NCI-H146 treated with DMSO at 0.1 percent for 48 hours (cell line): ENCODE data around the gene THEMIS.
"Not testable (repeated sequence)": the region's sequence is repeated elsewhere in the genome, so short reads cannot be mapped to it uniquely, and the experiment has no call there.

Source experiments
- DNase-seq: peaks from one replicate; lab custom pipeline; 2025; ENCODE audit not compliant: unreplicated experiment; lab: John Stamatoyannopoulos, UW

Gene THEMIS

GRCh38 chr6:127812985-127813698 is 87.7 kb downstream of the THEMIS start:
- no peak for DNase-seq

DNA sequence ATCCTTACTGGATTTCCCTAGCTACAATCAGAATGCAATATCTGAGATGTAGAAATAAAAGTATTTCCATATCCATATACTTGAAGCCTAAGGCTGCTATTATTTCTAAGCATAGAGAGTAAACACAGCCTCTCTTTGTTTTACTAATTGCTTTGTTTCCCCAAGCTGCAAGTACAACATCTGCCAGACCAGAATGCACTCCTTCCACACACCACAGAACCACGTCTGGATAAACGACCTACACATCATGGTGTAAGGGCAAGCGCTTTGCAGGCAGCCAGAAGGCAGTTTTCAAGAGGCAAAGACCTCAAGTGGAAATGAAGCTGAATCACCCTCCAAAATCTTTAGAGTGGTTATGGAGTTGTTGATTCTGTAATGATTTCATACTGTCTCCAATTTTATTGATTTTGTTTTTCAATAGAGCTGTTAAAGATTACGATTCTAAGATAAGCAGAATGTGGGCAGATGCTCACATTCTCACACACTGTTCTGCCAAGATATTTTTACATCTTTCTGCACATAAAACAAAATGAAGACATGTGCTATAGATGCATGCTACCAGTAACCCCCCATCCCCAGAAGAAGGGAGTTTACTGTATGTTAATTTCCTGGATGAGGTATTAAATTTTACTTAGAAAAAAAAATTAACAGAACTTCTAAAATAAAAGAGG is 88.8 kb downstream of the THEMIS start:
- peak; percentile 82 for DNase-seq

- DNase-seq, result no peak
Measured at GRCh38 chr6:127807806-127808517, 92.9 kb downstream of the THEMIS start.

DNA sequence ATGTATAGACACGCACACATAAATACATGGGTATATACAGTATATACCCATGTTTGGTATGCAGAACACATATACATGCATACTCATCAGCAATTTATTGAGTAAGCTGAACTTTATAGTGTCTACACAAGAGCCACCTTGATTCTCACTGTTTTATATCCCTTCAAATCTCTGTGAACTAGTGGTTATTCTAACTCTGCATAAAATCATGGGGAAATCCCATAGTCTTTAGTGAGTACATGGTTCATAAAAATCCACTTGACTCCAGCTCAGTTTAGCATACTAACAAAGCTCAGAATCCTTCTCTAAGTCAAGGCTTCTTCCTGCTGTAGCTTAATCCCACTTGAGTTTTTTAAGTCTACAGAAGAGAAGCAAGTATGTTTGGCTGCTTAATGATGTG is 104.1 kb downstream of the THEMIS start:
- DNase-seq, result no peak

- no peak for DNase-seq
Measured at GRCh38 chr6:127794405-127794804, 106.5 kb downstream of the THEMIS start.

GRCh38 chr6:127793396-127793795 is 107.5 kb downstream of the THEMIS start:
- DNase-seq, result no peak

DNA sequence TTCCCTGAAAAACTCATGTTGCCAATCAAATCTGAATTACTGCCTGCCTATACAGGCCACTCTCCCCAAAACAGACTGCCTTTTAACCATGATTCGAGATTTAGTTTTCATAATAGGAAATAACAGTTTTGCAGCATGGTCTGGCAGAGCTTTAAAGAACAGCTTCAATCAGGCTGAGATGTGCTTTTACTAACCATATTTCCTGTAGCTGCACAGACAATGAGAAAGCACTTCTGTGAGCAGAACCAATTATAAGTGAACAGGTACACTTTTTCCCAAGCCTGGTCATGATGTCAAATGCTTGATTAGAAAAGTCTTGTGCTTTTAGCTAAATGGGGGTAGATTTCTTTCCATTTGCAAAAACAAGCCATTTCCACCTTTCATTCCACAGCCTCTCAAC is 108.2 kb downstream of the THEMIS start:
- DNase-seq, result no peak

- no peak for DNase-seq
Measured at GRCh38 chr6:127791779-127792528, 108.9 kb downstream of the THEMIS start.

DNA sequence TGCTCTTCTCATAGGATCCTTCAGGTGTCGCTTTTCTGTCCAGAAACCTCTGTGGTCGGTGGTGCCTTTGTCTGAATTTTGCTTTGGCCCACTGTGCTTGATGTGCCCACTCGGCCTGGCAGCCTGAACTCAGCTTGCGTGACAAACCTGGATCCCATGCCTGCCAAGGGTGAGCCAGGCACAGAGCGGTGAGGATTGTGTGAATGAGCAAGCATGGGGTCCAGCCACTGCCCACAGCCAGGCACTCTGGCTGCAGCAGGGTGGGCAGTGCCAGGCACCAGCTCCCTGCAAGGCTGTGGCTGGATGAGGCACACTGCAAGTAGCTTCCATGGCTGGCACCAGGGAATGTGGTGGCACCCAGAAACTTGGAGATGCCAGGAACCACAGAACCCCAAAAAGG is 110.3 kb downstream of the THEMIS start:
- DNase-seq, result no peak

DNA sequence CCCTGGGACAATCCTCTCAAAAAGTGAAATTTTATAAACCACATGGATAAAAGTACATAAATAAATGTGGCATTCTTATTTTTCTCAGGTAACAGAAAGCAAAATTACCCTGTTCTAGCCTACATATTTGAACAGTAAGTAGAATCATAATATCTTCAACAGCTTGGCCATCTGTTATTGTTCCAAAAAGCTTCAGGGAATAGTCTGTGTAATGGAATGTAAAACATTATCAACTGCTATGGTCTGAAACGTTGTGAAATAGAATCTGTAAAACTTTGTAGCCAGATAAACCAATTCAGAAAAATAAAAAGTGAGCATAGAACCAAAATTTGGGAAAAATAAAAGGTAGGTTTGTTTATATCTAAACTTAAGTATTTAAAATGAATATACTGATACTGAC is 114.7 kb downstream of the THEMIS start:
- no peak for DNase-seq

DNA sequence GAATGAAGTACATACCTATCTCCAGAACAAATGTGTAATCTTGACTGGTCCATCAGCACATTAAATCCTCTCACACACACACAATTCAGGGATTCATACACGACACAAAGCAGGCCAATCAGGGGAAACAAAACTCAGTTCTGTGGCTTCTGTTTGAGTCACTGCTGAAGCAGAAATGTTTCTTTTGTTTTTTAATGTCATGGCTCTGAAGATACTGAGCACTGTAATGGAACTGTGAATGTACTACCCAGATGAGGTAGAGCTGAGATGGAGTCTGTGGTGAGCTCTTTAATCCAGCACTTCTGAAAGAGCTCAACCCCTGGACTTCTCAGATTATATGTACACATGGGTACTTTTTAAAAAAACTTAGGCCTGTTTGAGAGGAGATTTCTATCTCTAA is 116.4 kb downstream of the THEMIS start:
- DNase-seq, result no peak

GRCh38 chr6:127781636-127782272 is 119.1 kb downstream of the THEMIS start:
- not testable (repeated sequence) for DNase-seq

DNA sequence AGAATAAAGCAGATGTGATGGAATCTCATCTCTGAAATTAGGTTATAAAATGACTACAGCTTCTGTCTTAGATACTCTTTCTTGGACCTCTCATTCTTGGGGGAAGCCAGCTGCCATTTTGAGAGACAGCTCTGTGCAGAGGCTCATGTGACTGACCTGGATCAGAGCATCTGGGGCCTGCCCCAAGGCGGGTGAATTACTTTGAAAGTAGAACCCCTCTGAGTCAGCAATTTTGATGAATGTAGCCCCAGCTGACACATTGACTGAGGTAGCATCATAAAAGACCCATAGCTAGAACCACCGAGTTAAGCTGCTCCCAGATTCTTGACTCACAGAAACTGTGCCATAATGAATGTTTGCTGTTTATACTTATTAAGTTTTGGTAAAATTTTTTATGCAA is 124.5 kb downstream of the THEMIS start:
- no peak for DNase-seq

GRCh38 chr6:127775371-127775770 is 125.5 kb downstream of the THEMIS start:
- DNase-seq, result no peak

DNA sequence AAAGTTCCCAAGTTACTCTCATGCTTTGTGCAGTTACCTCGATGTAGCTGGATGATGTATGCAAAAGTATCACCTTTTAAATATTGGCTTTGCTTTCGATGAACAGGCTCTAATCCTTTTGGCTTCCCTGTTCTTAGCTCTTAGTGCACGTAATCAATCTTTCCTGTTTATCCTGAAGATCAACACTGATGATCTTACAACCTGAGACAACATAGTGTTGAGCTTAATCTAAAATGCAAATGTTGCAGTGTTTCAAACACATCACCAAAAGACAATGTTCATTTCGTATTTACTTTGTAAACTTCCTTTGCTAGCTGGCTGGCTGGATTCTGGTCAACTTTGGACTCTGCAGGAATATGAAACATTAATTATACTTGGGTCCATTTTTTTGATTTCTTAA is 132.1 kb downstream of the THEMIS start:
- no peak for DNase-seq

DNA sequence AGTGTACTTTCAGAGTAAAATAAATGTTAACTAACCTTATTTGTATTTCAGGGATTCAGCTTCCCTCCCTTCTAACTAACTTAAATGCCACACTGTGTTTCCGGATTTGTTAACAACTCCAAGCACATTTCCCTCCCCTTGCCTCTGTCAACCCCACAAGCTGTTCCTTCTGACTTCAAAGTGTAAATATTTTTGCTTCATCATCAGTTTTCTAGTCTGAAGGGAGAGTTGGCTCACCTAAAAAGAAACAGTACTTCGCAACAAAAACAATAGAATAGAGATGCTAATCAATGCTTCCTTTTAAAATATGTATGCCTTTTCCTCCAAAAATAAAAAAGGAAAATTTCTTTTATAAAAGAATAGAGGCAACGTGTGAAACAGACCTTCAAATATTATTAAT is 132.6 kb downstream of the THEMIS start:
- DNase-seq, result no peak

DNA sequence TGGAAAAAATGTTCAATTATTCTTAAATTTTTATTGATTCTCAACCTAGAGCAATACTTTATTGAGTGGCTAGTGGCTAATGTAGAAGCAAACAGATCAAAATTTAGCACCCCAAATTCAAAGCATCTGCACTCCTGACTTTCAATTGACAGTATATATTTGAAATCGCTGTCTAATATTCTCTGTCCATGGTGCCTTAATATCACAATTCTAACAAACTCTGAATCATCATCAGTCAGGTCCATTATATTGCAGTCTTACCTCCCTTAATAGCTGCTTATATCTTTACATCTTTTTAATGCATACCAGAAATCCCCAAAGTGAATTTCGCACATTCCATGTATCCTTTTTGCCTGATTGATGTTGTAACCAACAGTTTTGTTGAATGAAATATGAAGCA is 134.9 kb downstream of the THEMIS start:
- no peak for DNase-seq

DNA sequence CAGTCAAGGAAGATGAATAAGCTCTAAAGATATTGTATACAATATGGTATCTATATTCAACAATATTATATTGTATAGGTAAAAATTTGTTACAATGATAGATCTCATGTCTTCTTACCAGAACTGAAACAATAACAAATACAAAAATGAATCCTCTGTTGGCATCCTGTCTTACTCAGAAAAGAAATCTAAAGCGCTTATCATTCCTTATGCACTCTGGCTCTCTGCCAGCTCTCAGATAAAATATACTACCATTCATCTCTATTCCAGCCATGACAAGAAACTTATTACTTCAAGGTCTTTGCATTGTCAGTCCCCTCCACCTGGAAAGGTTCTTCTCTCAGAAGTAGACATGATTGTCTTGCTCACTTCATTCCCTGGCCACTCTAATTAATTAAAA is 138.6 kb downstream of the THEMIS start:
- DNase-seq, result no peak

- DNase-seq, result no peak
Measured at GRCh38 chr6:127761084-127761483, 139.8 kb downstream of the THEMIS start.

GRCh38 chr6:127749095-127749494 is 151.8 kb downstream of the THEMIS start:
- DNase-seq, result no peak

- DNase-seq, result no peak
Measured at GRCh38 chr6:127748290-127748689, 152.6 kb downstream of the THEMIS start.
